ENCODE results near the gene SCFD2. TPM values are rescaled to one million over a fixed set of nuclear protein-coding genes. Genes with fewer than 3 reads are reported as not detected.

Gene SCFD2
- total and polyA plus RNA-seq, 2 of the 8 experiments (the other 6 are each of a cell fraction or from before 2014, with no cell fraction given), result 6.2 to 10.2 TPM

GRCh38 chr4:52880994-52881393 lies 484.9 kb downstream of the SCFD2 start:
- WGBS, 2 experiments (ENCODE audit: extremely low coverage in 1 of 2, insufficient coverage in 1 of 2, insufficient read length in 1 of 2, insufficient replicate concordance in 2 of 2, low coverage in 1 of 2, low lambda C conversion rate in 2 of 2, missing lambda C conversion rate in 1 of 2), result 93% methylated on average over 1 of the region's 1 CpG; no CpG with 5 or more reads in 1 of the 2 experiments
- Histone ChIP-seq H2AFZ (ENCODE audit: low read length) (no peak overlapping the region), H3K79me1 (ENCODE audit: low read depth, low read length) (no peaks in the 10 kb centered on the region), H3K4me2 (ENCODE audit: insufficient read depth in 1 of 2, low read depth in 2 of 2, low read length in 2 of 2) (no peak overlapping the region), H4K8ac (ENCODE audit: extremely low read depth, insufficient read depth, low read length) (no peak overlapping the region), H3K4me3 (ENCODE audit: extremely low read depth in 1 of 4, insufficient read depth in 2 of 4, low read depth in 3 of 4, low read length in 4 of 4) (no peak overlapping the region), H3K9ac (replicated peaks in 1 of 4; ENCODE audit: extremely low read depth in 1 of 4, low read depth in 3 of 4, low read length in 3 of 4) (no peak overlapping the region), H3K4ac (replicated peaks; ENCODE audit: insufficient read length, low read depth, low read length) (no peak overlapping the region), H3K56ac (replicated peaks; ENCODE audit: insufficient read length, low read depth, low read length) (no peak overlapping the region), H2BK20ac (ENCODE audit: low read length) (no peak overlapping the region), H3K79me2 (ENCODE audit: control insufficient read depth in 1 of 2, insufficient read depth in 2 of 2, low read length in 2 of 2) (no peaks in the 10 kb centered on the region), H2BK15ac (ENCODE audit: low read length) (0 out of 2 replicates have a peak overlapping the region, but pooled peaks have one; percentile 40), H2BK5ac (ENCODE audit: low read depth, low read length) (no peak overlapping the region), H3K27ac (ENCODE audit: low read depth, low read length) (no peak overlapping the region), H3K23ac (ENCODE audit: insufficient read length) (no peak overlapping the region), H3K18ac (ENCODE audit: extremely low read depth, low read length) (no peak overlapping the region), H2BK120ac (replicated peaks; ENCODE audit: low read depth, low read length) (no peak overlapping the region), H3K23me2 (ENCODE audit: low read depth, low read length) (no peaks in the 10 kb centered on the region), H2BK12ac (ENCODE audit: low read depth, low read length) (peak overlapping the region; percentile 70; the same call in 1 of the 2 replicates), H2AK5ac (ENCODE audit: low read depth, low read length) (peak overlapping the region; percentile 67; the same call in 1 of the 2 replicates), H4K5ac (ENCODE audit: insufficient read length, low read depth, low read length) (no peak overlapping the region), H3K27me3 (replicated peaks in 1 of 4; ENCODE audit: control insufficient read depth in 3 of 4, extremely low read depth in 1 of 4, insufficient read depth in 3 of 4, low read length in 3 of 4) (no peaks in the 10 kb centered on the region), H3K14ac (ENCODE audit: insufficient read length) (no peak overlapping the region), H3K9me3 (ENCODE audit: insufficient read depth in 2 of 2, low read depth in 1 of 2, low read length in 1 of 2) (no peaks in the 10 kb centered on the region), H3K4me1 (replicated peaks in 1 of 4; ENCODE audit: control insufficient read depth in 3 of 4, insufficient read depth in 4 of 4, low read length in 3 of 4) (peaks cover 6 to 28% (median 15%) of the 10 kb centered on the region in 4 experiments; a peak in 6 of 7 replicates), H4K91ac (replicated peaks; ENCODE audit: insufficient read length, low read length) (peak overlapping the region; percentile 39), H4K20me1 (replicated peaks in 1 of 2; ENCODE audit: control insufficient read depth in 1 of 2, insufficient read depth in 2 of 2, low read length in 2 of 2) (no peaks in the 10 kb centered on the region), H3K36me3 (ENCODE audit: control insufficient read depth in 2 of 4, insufficient read depth in 4 of 4, low read length in 3 of 4) (no peaks in the 10 kb centered on the region)
- ChIA-PET CTCF (ENCODE audit: partially characterized antibody) (interaction anchor here (0.7 to 6.0 kb wide), 2 partner anchors 34 to 102 kb away, joined by 3 to 24 read pairs; no protein-coding TSS in a partner anchor), POLR2A (ENCODE audit: partially characterized antibody) (interaction anchor here (1.0 to 1.4 kb wide), 2 partner anchors 14 to 18 kb away, joined by 3 read pairs; no protein-coding TSS in a partner anchor)
- DNase-seq (ENCODE audit: low read depth in 1 of 2, low spot score in 2 of 2) (no peak), FAIRE-seq (no peak)
- TF ChIP-seq TCF12 (IDR thresholded peaks at IDR 0.05; ENCODE audit: low read depth, low read length), result no peak
- TF ChIP-seq HDAC6 (IDR thresholded peaks at IDR 0.05; ENCODE audit: low read depth, low read length), result no peak
- no peak for TF ChIP-seq GABPA (IDR thresholded peaks at IDR 0.05; ENCODE audit: borderline replicate concordance, insufficient read depth, low read length)
- TF ChIP-seq RNF2 (IDR thresholded peaks at IDR 0.05; ENCODE audit: borderline replicate concordance, low read depth, low read length, missing control alignments, poor library complexity, severe bottlenecking), result no peak
- no peak for TF ChIP-seq CBX8 (IDR thresholded peaks at IDR 0.05; ENCODE audit: borderline replicate concordance, low read depth, low read length)
- no peak for TF ChIP-seq SP2 (IDR thresholded peaks at IDR 0.05; ENCODE audit: low read length)
- no peak for TF ChIP-seq NRF1 (IDR thresholded peaks at IDR 0.05; ENCODE audit: low read depth, low read length)
- no peak for TF ChIP-seq MAFK (IDR thresholded peaks at IDR 0.05; ENCODE audit: low read depth, low read length)
- no peak for TF ChIP-seq NANOG (IDR thresholded peaks at IDR 0.05; ENCODE audit: insufficient read depth, low read depth, low read length, poor library complexity, severe bottlenecking)
- no peak for TF ChIP-seq CHD2 (IDR thresholded peaks at IDR 0.05; ENCODE audit: low read length)

Measured in H1 (cell line).